ENCODE measurements around the gene TLX1. TPM values are rescaled to one million over a fixed set of nuclear protein-coding genes. Genes with fewer than 3 reads are reported as not detected.
A peak's percentile ranks its signal among the peaks of the same experiment; 100 is the strongest.

TLX1 gene
- not detected for total RNA-seq
- not detected for polyA plus RNA-seq
- total RNA-seq, result 0 reads per million in 6 experiments

GRCh38 chr10:101130984-101131961 lies at the start of gene TLX1:
TSS of gene TLX1 (plus strand) at chr10:101131300. CDS start at chr10:101131542, 242 bp downstream.
- peak within 1 kb of the TSS; percentile 51 to 78 (median 68) for H3K4me3 Mint-ChIP-seq
- H3K4me1 Mint-ChIP-seq, result peaks cover 17 to 40% (median 32%) of the 10 kb centered on the region in 4 donors

GRCh38 chr10:101085846-101086245 lies 45.3 kb upstream of the TLX1 start:
- H3K9me3 Mint-ChIP-seq, result peaks cover 0 to under 1% (median 0%) of the 10 kb centered on the region in 9 donors
- H3K27me3 Mint-ChIP-seq, result peaks cover 22 to 80% (median 62%) of the 10 kb centered on the region in 5 donors
- DNase-seq (no peak), ATAC-seq (no peak)
- H3K36me3 Mint-ChIP-seq, result no peaks in the 10 kb centered on the region
- no peak overlapping the region for H3K4me3 Mint-ChIP-seq
- H3K4me1 Mint-ChIP-seq, result peaks cover 0 to 4% (median 0%) of the 10 kb centered on the region in 4 donors
- H3K27ac Mint-ChIP-seq, result no peak overlapping the region
- POLR2A ChIA-PET, result no interaction called here

More at GRCh38 chr10:101130984-101131961, at the start of gene TLX1:
- Mint-ChIP-seq H3K9me3 (peaks cover 0 to 3% (median 0%) of the 10 kb centered on the region in 9 donors), H3K27me3 (peaks cover 41 to 90% (median 73%) of the 10 kb centered on the region in 5 donors), H3K36me3 (no peaks in the 10 kb centered on the region), H3K27ac (peak within 1 kb of the TSS in 1 of 10 donors; percentile 13)
- DNase-seq (no peak), ATAC-seq (peak; percentile 44 to 57)
- POLR2A ChIA-PET, result interaction anchor here (2.1 kb wide), 1 partner anchor 9 kb away, joined by 7 read pairs; no protein-coding TSS in a partner anchor

- DNase-seq (no peak), ATAC-seq (no peak)
- Mint-ChIP-seq H3K27ac (no peak overlapping the region), H3K36me3 (no peaks in the 10 kb centered on the region), H3K4me1 (peaks cover 0 to 4% (median 0%) of the 10 kb centered on the region in 4 donors), H3K9me3 (no peaks in the 10 kb centered on the region), H3K4me3 (no peak overlapping the region), H3K27me3 (peaks cover 26 to 89% (median 63%) of the 10 kb centered on the region in 5 donors)
- POLR2A ChIA-PET, result no interaction called here
Observed at GRCh38 chr10:101087376-101087775, 43.7 kb upstream of the TLX1 start.

GRCh38 chr10:101087965-101088364 lies 43.1 kb upstream of the TLX1 start:
- POLR2A ChIA-PET, result interaction anchor here (0.6 kb wide), 1 partner anchor 178 kb away, joined by 3 read pairs; no protein-coding TSS in a partner anchor
- peaks cover 0 to 4% (median 0%) of the 10 kb centered on the region in 4 donors for H3K4me1 Mint-ChIP-seq
- H3K4me3 Mint-ChIP-seq, result no peak overlapping the region
- H3K36me3 Mint-ChIP-seq, result no peaks in the 10 kb centered on the region
- H3K9me3 Mint-ChIP-seq, result no peaks in the 10 kb centered on the region
- H3K27ac Mint-ChIP-seq, result no peak overlapping the region
- ATAC-seq, result no peak
- DNase-seq, result no peak
- peaks cover 26 to 89% (median 65%) of the 10 kb centered on the region in 5 donors for H3K27me3 Mint-ChIP-seq

DNA sequence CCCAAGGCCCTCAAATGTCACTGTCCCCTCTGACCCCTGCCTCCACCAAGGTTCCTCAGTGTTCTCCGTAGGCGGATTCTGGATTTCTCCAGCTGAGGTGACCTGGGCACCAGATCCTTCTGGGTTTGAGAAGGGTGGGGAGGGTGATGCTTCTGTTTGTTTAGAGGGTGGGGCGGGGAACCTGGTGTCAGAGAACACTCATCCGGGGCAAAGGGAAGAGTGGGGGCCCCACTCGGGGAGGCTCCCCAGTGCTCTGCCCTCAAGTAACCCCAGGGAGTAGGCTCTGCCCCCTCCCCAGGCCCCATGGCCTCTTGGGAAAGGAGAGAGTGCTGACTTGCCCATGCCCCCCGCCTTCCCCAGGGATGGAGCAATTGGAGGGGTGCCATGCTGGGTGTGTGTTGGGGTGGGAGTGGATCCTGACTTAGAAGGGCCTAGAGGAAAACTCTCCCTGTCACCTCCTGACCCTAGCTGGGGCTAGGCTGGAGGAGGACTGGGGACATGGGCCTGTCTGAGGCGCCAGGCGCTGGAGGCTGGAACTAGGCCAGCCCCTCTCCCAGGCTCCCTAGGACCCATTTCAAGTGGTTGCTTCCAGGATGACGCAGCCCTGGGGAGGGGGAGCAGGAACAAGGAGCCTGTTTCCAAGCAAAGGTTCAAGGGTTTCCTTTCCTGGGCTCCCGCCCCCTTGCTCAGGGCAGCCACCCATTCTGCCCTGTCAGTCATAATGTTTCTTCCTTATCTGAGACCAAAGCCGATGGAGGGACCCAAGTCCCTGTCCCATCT lies 41.4 kb upstream of the TLX1 start:
- Mint-ChIP-seq H3K36me3 (no peaks in the 10 kb centered on the region), H3K4me3 (no peak overlapping the region), H3K9me3 (no peaks in the 10 kb centered on the region), H3K27ac (no peak overlapping the region), H3K27me3 (peaks cover 24 to 92% (median 63%) of the 10 kb centered on the region in 5 donors), H3K4me1 (peaks cover 0 to 4% (median 0%) of the 10 kb centered on the region in 4 donors)
- ATAC-seq (no peak), DNase-seq (no peak)
- POLR2A ChIA-PET, result no interaction called here

GRCh38 chr10:101090597-101090996 lies 40.5 kb upstream of the TLX1 start:
- POLR2A ChIA-PET, result no interaction called here
- Mint-ChIP-seq H3K27ac (no peak overlapping the region), H3K27me3 (peaks cover 30 to 92% (median 66%) of the 10 kb centered on the region in 5 donors), H3K9me3 (no peaks in the 10 kb centered on the region), H3K36me3 (no peaks in the 10 kb centered on the region), H3K4me3 (no peak overlapping the region), H3K4me1 (peaks cover under 1 to 4% (median 2%) of the 10 kb centered on the region in 4 donors)
- DNase-seq (no peak), ATAC-seq (no peak)

DNA sequence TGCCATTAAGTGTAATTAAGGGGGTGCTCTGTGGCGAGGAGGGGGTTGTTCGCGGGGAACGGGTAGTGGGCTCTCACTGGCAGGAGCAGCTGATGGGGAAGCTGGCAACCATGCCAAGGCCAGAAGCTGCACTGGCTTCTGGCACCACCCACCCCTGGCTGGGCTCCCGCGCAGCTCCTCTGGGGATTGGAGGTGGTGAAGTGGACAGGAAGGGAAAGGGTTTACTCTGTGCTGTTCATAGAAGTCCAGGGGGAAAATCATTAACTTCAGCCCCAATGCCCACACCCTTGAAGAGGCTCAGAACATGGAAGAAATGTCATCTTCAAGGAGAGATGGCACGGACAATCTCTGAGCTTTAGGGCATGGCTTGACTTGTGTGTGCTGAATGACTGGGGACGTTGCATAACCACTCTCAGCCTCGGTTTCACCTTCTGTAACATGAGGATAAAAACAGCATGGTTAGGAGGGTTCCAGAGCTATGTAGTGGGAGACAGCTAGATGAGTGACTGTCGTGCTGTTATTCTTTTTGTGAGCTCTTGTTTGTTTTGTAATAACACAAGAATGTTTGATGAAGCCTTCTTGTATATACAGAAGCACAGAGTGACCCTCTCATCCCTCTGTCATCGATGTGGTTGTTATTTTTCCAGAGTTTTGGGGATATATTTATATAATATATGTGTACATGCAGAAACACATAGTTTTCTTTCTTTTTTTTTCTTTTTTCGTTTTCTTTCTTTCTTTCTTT lies 39.4 kb upstream of the TLX1 start:
- Mint-ChIP-seq H3K9me3 (no peaks in the 10 kb centered on the region), H3K27me3 (peaks cover 31 to 95% (median 60%) of the 10 kb centered on the region in 5 donors), H3K27ac (peak overlapping the region in 1 of 10 donors; percentile 65), H3K4me3 (no peak overlapping the region), H3K36me3 (no peaks in the 10 kb centered on the region), H3K4me1 (peaks cover 2 to 6% (median 5%) of the 10 kb centered on the region in 4 donors)
- no peak for DNase-seq
- no peak for ATAC-seq
- POLR2A ChIA-PET, result no interaction called here

- H3K4me3 Mint-ChIP-seq, result no peak overlapping the region
- POLR2A ChIA-PET, result no interaction called here
Observed at GRCh38 chr10:101092881-101093354, 38.2 kb upstream of the TLX1 start.

GRCh38 chr10:101094121-101094879 lies 36.8 kb upstream of the TLX1 start:
- POLR2A ChIA-PET, result interaction anchor here (0.6 kb wide), 1 partner anchor 71 kb away, joined by 7 read pairs; no protein-coding TSS in a partner anchor
- no peak for ATAC-seq
- Mint-ChIP-seq H3K27me3 (peaks cover 25 to 93% (median 52%) of the 10 kb centered on the region in 5 donors), H3K9me3 (no peaks in the 10 kb centered on the region), H3K27ac (no peak overlapping the region), H3K4me1 (peaks cover 2 to 6% (median 3%) of the 10 kb centered on the region in 4 donors), H3K36me3 (no peaks in the 10 kb centered on the region), H3K4me3 (no peak overlapping the region)
- no peak for DNase-seq

More at GRCh38 chr10:101092881-101093354, 38.2 kb upstream of the TLX1 start:
- H3K27ac Mint-ChIP-seq, result no peak overlapping the region
- H3K36me3 Mint-ChIP-seq, result no peaks in the 10 kb centered on the region
- DNase-seq, result no peak
- ATAC-seq, result no peak
- H3K27me3 Mint-ChIP-seq, result peaks cover 28 to 95% (median 57%) of the 10 kb centered on the region in 5 donors
- no peaks in the 10 kb centered on the region for H3K9me3 Mint-ChIP-seq
- H3K4me1 Mint-ChIP-seq, result peaks cover 2 to 6% (median 3%) of the 10 kb centered on the region in 4 donors

DNA sequence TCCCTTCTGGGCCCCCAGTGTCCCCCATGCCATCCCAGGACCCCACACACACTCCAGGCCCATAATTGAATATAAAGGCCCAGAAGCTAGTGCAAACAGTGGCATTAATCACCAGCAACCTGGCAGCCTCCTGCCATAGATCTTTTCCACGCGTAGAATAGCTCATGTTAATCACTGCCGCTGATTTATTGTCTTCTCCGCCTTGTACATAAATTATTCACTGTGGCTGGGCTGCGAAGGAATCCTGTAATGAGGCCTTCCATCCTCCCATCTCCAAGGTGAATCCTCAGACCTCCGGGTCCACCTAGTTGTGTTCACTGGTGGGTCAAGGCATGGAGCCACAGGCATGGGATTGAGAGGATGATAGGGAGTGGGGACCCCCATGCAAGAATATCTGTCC lies 36.1 kb upstream of the TLX1 start:
- Mint-ChIP-seq H3K4me3 (no peak overlapping the region), H3K27me3 (peaks cover 32 to 93% (median 56%) of the 10 kb centered on the region in 5 donors), H3K36me3 (no peaks in the 10 kb centered on the region), H3K9me3 (no peaks in the 10 kb centered on the region), H3K4me1 (peaks cover 2 to 6% (median 3%) of the 10 kb centered on the region in 4 donors), H3K27ac (peak overlapping the region in 1 of 10 donors; percentile 56)
- ATAC-seq (no peak), DNase-seq (no peak)
- POLR2A ChIA-PET, result interaction anchor here (1.8 kb wide), 1 partner anchor 48 kb away, joined by 10 read pairs; no protein-coding TSS in a partner anchor

DNA sequence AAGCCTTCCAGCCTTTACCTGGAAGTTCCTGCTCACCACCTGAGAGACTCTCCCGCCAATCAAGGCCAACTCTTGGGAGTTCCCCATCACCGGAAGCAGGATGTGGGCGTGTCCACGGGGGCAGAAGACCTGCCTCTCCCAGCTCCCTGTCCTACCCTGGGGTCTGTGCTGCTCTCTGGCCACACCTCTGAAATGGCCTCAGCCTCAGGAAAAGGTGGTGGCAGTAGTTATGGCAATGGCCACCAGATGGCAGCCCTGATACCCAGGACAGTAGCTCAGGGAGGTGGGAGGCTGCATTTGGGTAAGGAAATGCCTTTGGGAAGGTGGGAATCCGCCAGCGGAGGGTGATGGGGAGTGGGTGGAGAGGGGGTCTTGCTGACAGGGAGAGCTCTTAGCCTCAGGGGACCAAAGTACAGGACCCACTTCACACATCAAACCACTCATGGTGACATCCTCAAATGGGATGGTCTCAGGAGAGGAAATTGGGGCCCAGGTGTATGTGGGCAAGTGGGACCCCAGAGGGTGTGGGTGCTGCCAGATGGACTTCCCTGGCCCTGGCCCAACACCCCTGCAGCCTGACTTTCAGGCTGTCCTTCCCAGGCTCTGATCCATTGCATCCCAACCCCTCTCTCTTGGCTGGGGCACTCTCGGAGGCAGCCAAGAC lies 35.4 kb upstream of the TLX1 start:
- POLR2A ChIA-PET, result interaction anchor here (1.8 kb wide), 1 partner anchor 47 kb away, joined by 10 read pairs; no protein-coding TSS in a partner anchor
- H3K36me3 Mint-ChIP-seq, result no peaks in the 10 kb centered on the region
- peak; percentile 48 to 81 (median 64) for DNase-seq
- peaks cover 2 to 6% (median 3%) of the 10 kb centered on the region in 4 donors for H3K4me1 Mint-ChIP-seq
- peaks cover 30 to 93% (median 56%) of the 10 kb centered on the region in 5 donors for H3K27me3 Mint-ChIP-seq
- H3K4me3 Mint-ChIP-seq, result no peak overlapping the region
- ATAC-seq, result peak; percentile 89 to 96
- H3K9me3 Mint-ChIP-seq, result no peaks in the 10 kb centered on the region
- H3K27ac Mint-ChIP-seq, result peak overlapping the region in 1 of 10 donors; percentile 34
